ENCODE measurements around the gene RBM33. TPM values are rescaled to one million over a fixed set of nuclear protein-coding genes. Genes with fewer than 3 reads are reported as not detected.

RBM33 gene
- total RNA-seq, 1 donor from 2014 or later: 73.2 TPM

- no peaks in the 10 kb centered on the region for H3K9me3 Mint-ChIP-seq
- H3K4me1 Mint-ChIP-seq: no peaks in the 10 kb centered on the region
- no peak overlapping the region for H3K27ac Mint-ChIP-seq (ENCODE audit: unreplicated experiment)
- peaks cover 16% of the 10 kb centered on the region for H3K36me3 Mint-ChIP-seq (ENCODE audit: low read depth)
- H3K27me3 Mint-ChIP-seq (ENCODE audit: low read depth): no peaks in the 10 kb centered on the region
- H3K4me3 Mint-ChIP-seq: no peak overlapping the region
- no peak for DNase-seq (ENCODE audit: low read depth, low spot score)
- TF ChIP-seq CTCF (conservative IDR thresholded peaks at IDR 0.05): no peak
These were observed 131.2 kb downstream of the RBM33 start for GRCh38 chr7:155775691-155776090.

- DNase-seq (ENCODE audit: low read depth, low spot score): no peak
- H3K9me3 Mint-ChIP-seq: no peaks in the 10 kb centered on the region
- peaks cover 20% of the 10 kb centered on the region for H3K36me3 Mint-ChIP-seq (ENCODE audit: low read depth)
- H3K4me1 Mint-ChIP-seq: no peaks in the 10 kb centered on the region
- no peak overlapping the region for H3K27ac Mint-ChIP-seq (ENCODE audit: unreplicated experiment)
- no peak for TF ChIP-seq CTCF (conservative IDR thresholded peaks at IDR 0.05)
- no peak overlapping the region for H3K4me3 Mint-ChIP-seq
- H3K27me3 Mint-ChIP-seq (ENCODE audit: low read depth): no peaks in the 10 kb centered on the region
These were observed 132.1 kb downstream of the RBM33 start for GRCh38 chr7:155776606-155777005.

GRCh38 chr7:155778349-155778748 lies 133.9 kb downstream of the RBM33 start:
- peaks cover 26% of the 10 kb centered on the region for H3K36me3 Mint-ChIP-seq (ENCODE audit: low read depth)
- no peak for DNase-seq (ENCODE audit: low read depth, low spot score)
- TF ChIP-seq CTCF (conservative IDR thresholded peaks at IDR 0.05): no peak
- H3K27me3 Mint-ChIP-seq (ENCODE audit: low read depth): no peaks in the 10 kb centered on the region
- H3K4me3 Mint-ChIP-seq: no peak overlapping the region
- H3K4me1 Mint-ChIP-seq: no peaks in the 10 kb centered on the region
- no peaks in the 10 kb centered on the region for H3K9me3 Mint-ChIP-seq
- H3K27ac Mint-ChIP-seq (ENCODE audit: unreplicated experiment): no peak overlapping the region

GRCh38 chr7:155780884-155781283 lies 136.4 kb downstream of the RBM33 start:
- Mint-ChIP-seq H3K27me3 (ENCODE audit: low read depth) (peaks cover 5% of the 10 kb centered on the region), H3K9me3 (no peaks in the 10 kb centered on the region)

GRCh38 chr7:155781433-155781832 lies 137.0 kb downstream of the RBM33 start:
- DNase-seq (ENCODE audit: low read depth, low spot score): no peak
- peak overlapping the region; percentile 46 for H3K27ac Mint-ChIP-seq (ENCODE audit: unreplicated experiment)
- peaks cover 11% of the 10 kb centered on the region for H3K27me3 Mint-ChIP-seq (ENCODE audit: low read depth)
- H3K4me1 Mint-ChIP-seq: peaks cover 4% of the 10 kb centered on the region
- no peak overlapping the region for H3K4me3 Mint-ChIP-seq
- no peak for TF ChIP-seq CTCF (conservative IDR thresholded peaks at IDR 0.05)
- peaks cover 33% of the 10 kb centered on the region for H3K36me3 Mint-ChIP-seq (ENCODE audit: low read depth)
- no peaks in the 10 kb centered on the region for H3K9me3 Mint-ChIP-seq

More at GRCh38 chr7:155780884-155781283, 136.4 kb downstream of the RBM33 start:
- no peak overlapping the region for H3K27ac Mint-ChIP-seq (ENCODE audit: unreplicated experiment)
- no peak for TF ChIP-seq CTCF (conservative IDR thresholded peaks at IDR 0.05)
- H3K4me1 Mint-ChIP-seq: no peaks in the 10 kb centered on the region
- H3K36me3 Mint-ChIP-seq (ENCODE audit: low read depth): peaks cover 31% of the 10 kb centered on the region
- no peak for DNase-seq (ENCODE audit: low read depth, low spot score)
- no peak overlapping the region for H3K4me3 Mint-ChIP-seq

GRCh38 chr7:155782466-155782865 lies 138.0 kb downstream of the RBM33 start:
- Mint-ChIP-seq H3K9me3 (no peaks in the 10 kb centered on the region), H3K36me3 (ENCODE audit: low read depth) (peaks cover 33% of the 10 kb centered on the region), H3K27me3 (ENCODE audit: low read depth) (peaks cover 15% of the 10 kb centered on the region), H3K4me1 (peaks cover 4% of the 10 kb centered on the region), H3K4me3 (no peak overlapping the region), H3K27ac (ENCODE audit: unreplicated experiment) (no peak overlapping the region)
- DNase-seq (ENCODE audit: low read depth, low spot score): no peak
- no peak for TF ChIP-seq CTCF (conservative IDR thresholded peaks at IDR 0.05)

All from neural crest cell (in vitro differentiated cells).